ENCODE data around the gene CHST11. TPM values are rescaled to one million over a fixed set of nuclear protein-coding genes. Genes with fewer than 3 reads are reported as not detected.

Gene CHST11
- total and polyA plus RNA-seq, 2 of the 4 experiments (the other 2 are of a cell fraction): 1.4 to 2.7 TPM

GRCh38 chr12:104600790-104601739, 144.3 kb downstream of the CHST11 start:
- BruUV-seq (replicated peaks): no TSS peak
- peaks cover 7% of the 10 kb centered on the region; the same call in 1 of the 2 replicates for H4K20me1 ChIP-seq (ENCODE audit: insufficient read depth, low read length)
- H2AFZ ChIP-seq (replicated peaks; ENCODE audit: low read length, poor library complexity): no peak overlapping the region
- no peak overlapping the region for H3K14ac ChIP-seq (replicated peaks; ENCODE audit: low read depth, low read length)
- no peak overlapping the region for H3K4me3 ChIP-seq (ENCODE audit: insufficient read depth, low read depth, low read length)
- POLR2A ChIA-PET (ENCODE audit: unreplicated experiment): no interaction called here
- no peak overlapping the region for H4K5ac ChIP-seq (ENCODE audit: low read depth, low read length)
- H3K4me1 ChIP-seq (ENCODE audit: control insufficient read depth, insufficient read depth, low read length): peaks cover 6% of the 10 kb centered on the region
- no peak overlapping the region for H3K27ac ChIP-seq (ENCODE audit: insufficient read depth, low read length)
- DNase-seq (no peak), ATAC-seq (ENCODE audit: low read depth) (no peak)
- no peak overlapping the region for H3K23ac ChIP-seq (ENCODE audit: low read depth, low read length)
- H2BK15ac ChIP-seq (ENCODE audit: low read depth, low read length): no peak overlapping the region
- H3K4me2 ChIP-seq (ENCODE audit: low read depth, low read length): no peak overlapping the region
- no peaks in the 10 kb centered on the region for H3K36me3 ChIP-seq (ENCODE audit: control insufficient read depth, insufficient read depth, low read length)
- H2BK20ac ChIP-seq (ENCODE audit: low read depth, low read length): 0 out of 2 replicates have a peak overlapping the region, but pooled peaks have one; percentile 39
- H3K56ac ChIP-seq (ENCODE audit: extremely low read depth, insufficient read depth, low read length): no peak overlapping the region
- H2AK5ac ChIP-seq (ENCODE audit: low read depth, low read length): no peak overlapping the region
- H3K4ac ChIP-seq (ENCODE audit: low read depth, low read length): no peak overlapping the region
- H4K8ac ChIP-seq (ENCODE audit: low read depth in 2 of 2, low read length in 2 of 2): no peak overlapping the region
- CTCF ChIA-PET: interaction anchor here (0.7 kb wide), 1 partner anchor 32 kb away, joined by 4 read pairs; no protein-coding TSS in a partner anchor
- H3K27me3 ChIP-seq (ENCODE audit: control insufficient read depth, insufficient read depth, low read length): no peaks in the 10 kb centered on the region
- intact Hi-C loops (cut with micrococcal nuclease): no loop called here
- H3K9me3 ChIP-seq (ENCODE audit: control insufficient read depth, insufficient read depth, low read length): no peaks in the 10 kb centered on the region
- dilution Hi-C loops (cut with HindIII; ENCODE audit: low sequenced_read_pairs, unreplicated experiment): no loop called here
- H3K18ac ChIP-seq (ENCODE audit: low read depth, low read length): no peak overlapping the region
- no peak overlapping the region for H2AK9ac ChIP-seq (replicated peaks; ENCODE audit: low read depth, low read length, poor library complexity)
- H2BK120ac ChIP-seq (ENCODE audit: low read depth, low read length): peak overlapping the region; percentile 26; the same call in 1 of the 2 replicates
- 92% methylated on average over 5 of the region's 6 CpGs; no CpG with 5 or more reads in 1 of the 2 experiments for WGBS, 2 experiments (ENCODE audit: extremely low coverage in 2 of 2, insufficient read length in 1 of 2)
- H4K91ac ChIP-seq (ENCODE audit: insufficient read depth, low read depth, low read length): no peak overlapping the region
- no peak overlapping the region for H2BK5ac ChIP-seq (ENCODE audit: low read depth, low read length, poor library complexity, severe bottlenecking)
- peaks cover 0 to 4% of the 10 kb centered on the region in 2 experiments; a peak in 1 of 4 replicates for H3K79me1 ChIP-seq (ENCODE audit: low read depth in 1 of 2, low read length in 2 of 2)
- peaks cover 19% of the 10 kb centered on the region for H3K9me1 ChIP-seq (ENCODE audit: insufficient read depth, low read length)
- no peak overlapping the region for H3K9ac ChIP-seq (ENCODE audit: low read depth, low read length)
- in situ Hi-C loops (cut with MboI; ENCODE audit: low sequenced_read_pairs): no loop called here
- TF ChIP-seq NFE2L2 (IDR thresholded peaks at IDR 0.05; ENCODE audit: low read depth, low read length): no peak
- TF ChIP-seq MAZ (IDR thresholded peaks at IDR 0.05; ENCODE audit: borderline replicate concordance, low read depth, low read length): no peak
- TF ChIP-seq, protein P1, sequence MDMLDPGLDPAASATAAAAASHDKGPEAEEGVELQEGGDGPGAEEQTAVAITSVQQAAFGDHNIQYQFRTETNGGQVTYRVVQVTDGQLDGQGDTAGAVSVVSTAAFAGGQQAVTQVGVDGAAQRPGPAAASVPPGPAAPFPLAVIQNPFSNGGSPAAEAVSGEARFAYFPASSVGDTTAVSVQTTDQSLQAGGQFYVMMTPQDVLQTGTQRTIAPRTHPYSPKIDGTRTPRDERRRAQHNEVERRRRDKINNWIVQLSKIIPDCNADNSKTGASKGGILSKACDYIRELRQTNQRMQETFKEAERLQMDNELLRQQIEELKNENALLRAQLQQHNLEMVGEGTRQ (IDR thresholded peaks at IDR 0.05; ENCODE audit: low read depth, low read length): no peak
- TF ChIP-seq RAD21 (IDR thresholded peaks at IDR 0.05; ENCODE audit: low read length): no peak
- no peak for TF ChIP-seq BHLHE40 (IDR thresholded peaks at IDR 0.05; ENCODE audit: low read depth, low read length)
- TF ChIP-seq RCOR1 (IDR thresholded peaks at IDR 0.05; ENCODE audit: insufficient replicate concordance, low read length): no peak
- no peak for TF ChIP-seq FOS (IDR thresholded peaks at IDR 0.05; ENCODE audit: low read depth, low read length)
- no peak for TF ChIP-seq MAFK (IDR thresholded peaks at IDR 0.05; ENCODE audit: low read depth, low read length)
- TF ChIP-seq CHD1 (IDR thresholded peaks at IDR 0.05; ENCODE audit: low read depth, low read length): no peak
- TF ChIP-seq, protein P2, sequence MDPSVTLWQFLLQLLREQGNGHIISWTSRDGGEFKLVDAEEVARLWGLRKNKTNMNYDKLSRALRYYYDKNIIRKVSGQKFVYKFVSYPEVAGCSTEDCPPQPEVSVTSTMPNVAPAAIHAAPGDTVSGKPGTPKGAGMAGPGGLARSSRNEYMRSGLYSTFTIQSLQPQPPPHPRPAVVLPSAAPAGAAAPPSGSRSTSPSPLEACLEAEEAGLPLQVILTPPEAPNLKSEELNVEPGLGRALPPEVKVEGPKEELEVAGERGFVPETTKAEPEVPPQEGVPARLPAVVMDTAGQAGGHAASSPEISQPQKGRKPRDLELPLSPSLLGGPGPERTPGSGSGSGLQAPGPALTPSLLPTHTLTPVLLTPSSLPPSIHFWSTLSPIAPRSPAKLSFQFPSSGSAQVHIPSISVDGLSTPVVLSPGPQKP (IDR thresholded peaks at IDR 0.05; ENCODE audit: borderline replicate concordance, low read depth, low read length): no peak
- TF ChIP-seq CEBPB (IDR thresholded peaks at IDR 0.05; ENCODE audit: low read depth, low read length): no peak
- no peak for TF ChIP-seq RFX5 (IDR thresholded peaks at IDR 0.05; ENCODE audit: low read depth, low read length)
- no peak for TF ChIP-seq SMC3 (IDR thresholded peaks at IDR 0.05; ENCODE audit: low read depth, low read length)
- TF ChIP-seq MXI1 (IDR thresholded peaks at IDR 0.05; ENCODE audit: borderline replicate concordance, low read depth, low read length): no peak
